ENCODE data around the gene ARHGAP29. TPM values are rescaled to one million over a fixed set of nuclear protein-coding genes. Genes with fewer than 3 reads are reported as not detected.

ARHGAP29 gene, protein sequence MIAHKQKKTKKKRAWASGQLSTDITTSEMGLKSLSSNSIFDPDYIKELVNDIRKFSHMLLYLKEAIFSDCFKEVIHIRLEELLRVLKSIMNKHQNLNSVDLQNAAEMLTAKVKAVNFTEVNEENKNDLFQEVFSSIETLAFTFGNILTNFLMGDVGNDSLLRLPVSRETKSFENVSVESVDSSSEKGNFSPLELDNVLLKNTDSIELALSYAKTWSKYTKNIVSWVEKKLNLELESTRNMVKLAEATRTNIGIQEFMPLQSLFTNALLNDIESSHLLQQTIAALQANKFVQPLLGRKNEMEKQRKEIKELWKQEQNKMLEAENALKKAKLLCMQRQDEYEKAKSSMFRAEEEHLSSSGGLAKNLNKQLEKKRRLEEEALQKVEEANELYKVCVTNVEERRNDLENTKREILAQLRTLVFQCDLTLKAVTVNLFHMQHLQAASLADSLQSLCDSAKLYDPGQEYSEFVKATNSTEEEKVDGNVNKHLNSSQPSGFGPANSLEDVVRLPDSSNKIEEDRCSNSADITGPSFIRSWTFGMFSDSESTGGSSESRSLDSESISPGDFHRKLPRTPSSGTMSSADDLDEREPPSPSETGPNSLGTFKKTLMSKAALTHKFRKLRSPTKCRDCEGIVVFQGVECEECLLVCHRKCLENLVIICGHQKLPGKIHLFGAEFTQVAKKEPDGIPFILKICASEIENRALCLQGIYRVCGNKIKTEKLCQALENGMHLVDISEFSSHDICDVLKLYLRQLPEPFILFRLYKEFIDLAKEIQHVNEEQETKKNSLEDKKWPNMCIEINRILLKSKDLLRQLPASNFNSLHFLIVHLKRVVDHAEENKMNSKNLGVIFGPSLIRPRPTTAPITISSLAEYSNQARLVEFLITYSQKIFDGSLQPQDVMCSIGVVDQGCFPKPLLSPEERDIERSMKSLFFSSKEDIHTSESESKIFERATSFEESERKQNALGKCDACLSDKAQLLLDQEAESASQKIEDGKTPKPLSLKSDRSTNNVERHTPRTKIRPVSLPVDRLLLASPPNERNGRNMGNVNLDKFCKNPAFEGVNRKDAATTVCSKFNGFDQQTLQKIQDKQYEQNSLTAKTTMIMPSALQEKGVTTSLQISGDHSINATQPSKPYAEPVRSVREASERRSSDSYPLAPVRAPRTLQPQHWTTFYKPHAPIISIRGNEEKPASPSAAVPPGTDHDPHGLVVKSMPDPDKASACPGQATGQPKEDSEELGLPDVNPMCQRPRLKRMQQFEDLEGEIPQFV
- 38.6 and 46.7 TPM in 2 replicates for total RNA-seq (2022)
- Bru-seq, nascent RNA, result percentile 92 among the genes with signal in this experiment
- percentile 88 among the genes with signal in this experiment for BruChase-seq, experiment 1, labeled RNA remaining after a 6-hour chase
- percentile 91 among the genes with signal in this experiment for BruChase-seq, experiment 2, labeled RNA remaining after a 2-hour chase
- long read RNA-seq, full-length matches to known transcripts, result 69 of 151 reads
- long read RNA-seq, partial matches to known transcripts, result 8 of 151 reads
- long read RNA-seq, other reads (novel, unspliced or antisense), result 74 of 151 reads

DNA sequence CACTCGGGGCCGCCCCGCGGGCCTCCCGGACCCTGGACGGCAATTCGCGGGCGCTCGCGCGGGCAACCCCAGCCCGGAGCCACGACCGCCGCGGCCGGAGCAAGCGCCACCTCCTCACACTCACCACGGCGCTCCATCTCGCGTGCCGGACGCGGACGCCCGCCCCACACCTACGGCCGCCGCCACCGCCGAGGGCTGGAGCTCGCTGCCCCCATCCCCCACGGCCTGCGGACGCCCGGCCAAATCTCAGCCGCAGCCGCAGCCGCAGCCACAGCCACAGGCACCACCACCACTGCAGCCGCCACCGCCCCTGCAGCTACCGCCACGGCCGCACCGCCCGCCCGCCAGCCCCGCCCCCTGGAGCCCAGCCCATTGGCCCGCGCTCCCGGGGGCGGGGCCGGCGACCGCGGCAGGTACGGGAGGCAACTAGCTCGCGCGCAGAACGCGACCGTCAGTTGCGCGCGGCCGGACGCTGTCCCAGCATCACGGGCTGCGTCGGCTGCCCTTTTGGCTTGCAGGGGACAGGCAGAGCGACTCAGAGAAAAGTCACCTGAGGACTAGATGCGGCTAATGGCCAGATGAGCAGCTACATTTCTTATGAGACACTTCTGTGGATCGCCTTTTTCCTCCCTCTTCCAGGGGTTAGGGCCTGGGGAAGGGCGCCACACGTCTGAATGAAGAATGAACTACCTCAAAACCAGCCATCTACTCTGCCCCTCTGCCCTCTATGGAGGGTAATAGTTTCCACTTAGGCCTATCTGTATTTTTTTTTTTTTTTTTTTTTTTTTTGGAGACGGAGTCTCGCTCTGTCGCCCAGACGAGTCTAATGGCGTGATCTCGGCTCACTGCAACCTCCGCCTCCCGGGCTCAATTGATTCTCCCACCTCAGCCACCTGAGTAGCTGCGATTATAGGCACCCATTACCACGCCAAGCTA is at the start of gene ARHGAP29:
Gene ARHGAP29 (minus strand): TSS at position 294 of the 936 bp plus-strand sequence. CDS start 5,973 bp downstream, outside the sequence.
- H3K27me3 Mint-ChIP-seq (ENCODE audit: insufficient read depth, unreplicated experiment), result no peaks in the 10 kb centered on the region
- CTCF ChIA-PET, result interaction anchor here (0.6 to 6.5 kb wide), 14 partner anchors 9 to 216 kb away, joined by 3 to 63 read pairs (median 5); no protein-coding TSS in a partner anchor
- BruUV-seq (replicated peaks), result TSS peak; percentile 92

DNA sequence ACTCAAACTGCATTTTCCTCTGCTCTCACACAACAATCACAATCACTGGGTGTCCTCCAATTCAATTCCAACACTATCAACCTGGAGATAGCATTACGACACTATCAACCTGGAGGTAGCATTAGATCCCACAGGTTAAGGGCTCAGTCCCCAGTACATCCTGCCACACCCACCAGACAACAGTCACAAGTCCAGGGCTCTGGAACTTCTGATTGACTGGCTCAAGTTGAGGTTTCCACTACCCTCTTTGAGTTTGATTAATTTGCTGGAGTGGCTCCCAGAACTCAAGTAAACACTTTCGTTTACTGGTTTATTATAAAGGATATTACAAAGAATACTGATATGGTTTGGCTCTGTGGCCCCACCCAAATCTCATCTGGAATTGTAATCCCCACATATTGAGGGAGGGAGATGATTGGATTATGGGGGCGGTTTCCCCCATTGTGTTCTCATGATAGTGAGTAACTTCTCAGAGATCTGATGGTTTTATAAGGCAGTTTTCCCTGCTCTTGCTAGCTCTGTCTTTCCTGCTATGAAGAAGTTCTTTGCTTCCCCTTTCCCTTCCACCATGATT is 49.6 kb upstream of the ARHGAP29 start:
- BruUV-seq (replicated peaks), result no TSS peak
- TF ChIP-seq, protein P1, sequence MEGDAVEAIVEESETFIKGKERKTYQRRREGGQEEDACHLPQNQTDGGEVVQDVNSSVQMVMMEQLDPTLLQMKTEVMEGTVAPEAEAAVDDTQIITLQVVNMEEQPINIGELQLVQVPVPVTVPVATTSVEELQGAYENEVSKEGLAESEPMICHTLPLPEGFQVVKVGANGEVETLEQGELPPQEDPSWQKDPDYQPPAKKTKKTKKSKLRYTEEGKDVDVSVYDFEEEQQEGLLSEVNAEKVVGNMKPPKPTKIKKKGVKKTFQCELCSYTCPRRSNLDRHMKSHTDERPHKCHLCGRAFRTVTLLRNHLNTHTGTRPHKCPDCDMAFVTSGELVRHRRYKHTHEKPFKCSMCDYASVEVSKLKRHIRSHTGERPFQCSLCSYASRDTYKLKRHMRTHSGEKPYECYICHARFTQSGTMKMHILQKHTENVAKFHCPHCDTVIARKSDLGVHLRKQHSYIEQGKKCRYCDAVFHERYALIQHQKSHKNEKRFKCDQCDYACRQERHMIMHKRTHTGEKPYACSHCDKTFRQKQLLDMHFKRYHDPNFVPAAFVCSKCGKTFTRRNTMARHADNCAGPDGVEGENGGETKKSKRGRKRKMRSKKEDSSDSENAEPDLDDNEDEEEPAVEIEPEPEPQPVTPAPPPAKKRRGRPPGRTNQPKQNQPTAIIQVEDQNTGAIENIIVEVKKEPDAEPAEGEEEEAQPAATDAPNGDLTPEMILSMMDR (IDR thresholded peaks at IDR 0.05; ENCODE audit: unreplicated experiment), result no peak
- Mint-ChIP-seq H3K27ac (ENCODE audit: low read depth, unreplicated experiment) (no peak overlapping the region), H3K36me3 (ENCODE audit: insufficient read depth, unreplicated experiment) (peaks cover 6% of the 10 kb centered on the region), H3K27me3 (ENCODE audit: insufficient read depth, unreplicated experiment) (no peaks in the 10 kb centered on the region), H3K9me3 (ENCODE audit: unreplicated experiment) (peaks cover 3% of the 10 kb centered on the region), H3K4me3 (ENCODE audit: unreplicated experiment) (no peak overlapping the region), H3K4me1 (ENCODE audit: insufficient read depth, unreplicated experiment) (peaks cover 8% of the 10 kb centered on the region)
- DNase-seq (ENCODE audit: unreplicated experiment), result no peak
- ChIA-PET CTCF (no interaction called here), POLR2A (interaction anchor here (1.4 kb wide), 1 partner anchor 13 kb away, joined by 3 read pairs; no protein-coding TSS in a partner anchor)
- intact Hi-C loops (cut with micrococcal nuclease), result no loop called here

More for the DNA sequence above, at the start of gene ARHGAP29:
- Mint-ChIP-seq H3K27ac (ENCODE audit: low read depth, unreplicated experiment) (peak within 1 kb of the TSS; percentile 90), H3K4me3 (ENCODE audit: unreplicated experiment) (peak within 1 kb of the TSS; percentile 95), H3K4me1 (ENCODE audit: insufficient read depth, unreplicated experiment) (peaks cover 39% of the 10 kb centered on the region), H3K9me3 (ENCODE audit: unreplicated experiment) (no peaks in the 10 kb centered on the region), H3K36me3 (ENCODE audit: insufficient read depth, unreplicated experiment) (peaks cover 7% of the 10 kb centered on the region)
- intact Hi-C loops (cut with micrococcal nuclease), result loop anchor here (1.0 to 2.0 kb wide), 6 partner anchors 21 to 193 kb away; no protein-coding TSS in a partner anchor
- DNase-seq (ENCODE audit: unreplicated experiment), result peak; percentile 80
- TF ChIP-seq, protein P1 (IDR thresholded peaks at IDR 0.05; ENCODE audit: unreplicated experiment), result no peak
- POLR2A ChIA-PET, result interaction anchor here (0.6 to 6.3 kb wide), 27 partner anchors 9 to 997 kb away, joined by 3 to 106 read pairs (median 5); partner anchors contain the start of genes FNBP1L and RWDD3

DNA sequence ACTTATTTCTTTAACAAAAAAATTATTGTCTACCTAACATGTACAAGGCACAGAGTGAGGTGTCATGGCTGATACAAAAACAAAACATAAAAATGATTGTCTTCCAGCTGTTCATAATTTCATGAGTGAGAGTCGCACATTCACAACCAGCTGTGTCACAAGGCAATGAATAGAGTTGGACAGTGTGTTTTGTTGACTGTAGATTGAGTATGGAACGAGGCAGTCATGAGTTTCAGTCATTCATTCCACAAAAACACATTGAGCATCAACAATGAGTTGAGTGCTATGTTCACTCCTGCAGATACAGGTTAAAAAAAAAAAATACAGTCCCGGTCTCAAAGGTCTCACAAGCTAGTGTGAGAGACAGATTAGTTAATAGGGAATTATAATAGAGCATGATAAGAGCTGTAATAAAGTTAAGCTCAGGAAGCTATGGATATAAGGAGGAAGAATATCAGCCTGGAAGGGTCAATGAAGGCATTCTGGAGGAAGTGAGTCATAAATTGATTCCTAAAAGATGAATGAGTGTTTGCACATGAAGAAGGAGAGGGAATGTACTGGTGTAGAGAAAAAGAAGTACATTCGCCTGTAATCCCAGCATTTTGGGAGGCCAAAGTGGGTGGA is 47.8 kb upstream of the ARHGAP29 start:
- no peak overlapping the region for H3K4me3 Mint-ChIP-seq (ENCODE audit: unreplicated experiment)
- H3K9me3 Mint-ChIP-seq (ENCODE audit: unreplicated experiment), result no peaks in the 10 kb centered on the region
- CTCF ChIA-PET, result interaction anchor here (0.7 to 1.1 kb wide), 2 partner anchors 14 to 29 kb away, joined by 3 to 4 read pairs; no protein-coding TSS in a partner anchor

More for the DNA sequence above, 47.8 kb upstream of the ARHGAP29 start:
- Mint-ChIP-seq H3K4me1 (ENCODE audit: insufficient read depth, unreplicated experiment) (peaks cover 14% of the 10 kb centered on the region), H3K27me3 (ENCODE audit: insufficient read depth, unreplicated experiment) (no peaks in the 10 kb centered on the region), H3K36me3 (ENCODE audit: insufficient read depth, unreplicated experiment) (peaks cover 6% of the 10 kb centered on the region), H3K27ac (ENCODE audit: low read depth, unreplicated experiment) (no peak overlapping the region)
- TF ChIP-seq, protein P1 (IDR thresholded peaks at IDR 0.05; ENCODE audit: unreplicated experiment), result no peak
- no peak for DNase-seq (ENCODE audit: unreplicated experiment)
- BruUV-seq (replicated peaks), result no TSS peak
- intact Hi-C loops (cut with micrococcal nuclease), result no loop called here
- POLR2A ChIA-PET, result interaction anchor here (0.6 kb wide), 1 partner anchor 607 kb away, joined by 4 read pairs; no protein-coding TSS in a partner anchor
